Hindlimb muscle (tissue), 1 donor: ENCODE measurements around the gene BBX. TPM values are rescaled to one million over a fixed set of nuclear protein-coding genes. Genes with fewer than 3 reads are reported as not detected.

Experiments
- DNase-seq: peaks from one replicate; pipeline ENCODE4 v3.0.0-alpha.2; 2013
- polyA plus RNA-seq: library from polyadenylated mRNA; unstranded; fragments of 120-200 nt; gene quantifications from one replicate; pipeline ENCODE4 v1.2.1, GENCODE V29; 2013; ENCODE audit not compliant: insufficient read length

BBX gene
- polyA plus RNA-seq, 1 donor: 41.6 TPM

DNA sequence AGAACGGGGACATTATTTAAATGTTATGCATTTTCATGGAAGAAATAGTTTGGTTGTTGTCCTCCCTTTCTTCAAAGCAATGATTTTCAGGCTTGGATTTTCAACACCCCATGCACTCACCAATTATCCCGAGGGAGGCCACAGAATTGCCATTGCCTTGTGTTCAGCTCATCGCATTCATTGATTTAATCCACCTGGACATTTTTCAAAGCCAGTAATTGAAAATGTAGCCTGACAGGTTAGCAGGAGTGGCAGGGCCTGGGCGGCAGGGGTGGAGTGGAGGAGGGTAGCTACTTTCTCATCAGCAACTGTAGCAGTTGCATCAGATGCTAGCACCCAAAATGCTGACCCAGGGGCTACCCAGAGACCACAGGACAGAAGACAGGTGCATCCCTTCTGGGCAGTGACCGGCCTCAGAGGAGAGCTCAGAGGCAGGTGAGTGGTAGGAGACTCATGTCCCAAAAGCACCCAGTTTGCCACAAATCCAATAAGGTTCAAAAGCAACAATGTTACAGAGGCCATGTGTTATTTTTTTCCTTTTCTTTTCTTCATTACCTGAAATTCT, 325.7 kb downstream of the BBX start:
- DNase-seq: no peak

DNA sequence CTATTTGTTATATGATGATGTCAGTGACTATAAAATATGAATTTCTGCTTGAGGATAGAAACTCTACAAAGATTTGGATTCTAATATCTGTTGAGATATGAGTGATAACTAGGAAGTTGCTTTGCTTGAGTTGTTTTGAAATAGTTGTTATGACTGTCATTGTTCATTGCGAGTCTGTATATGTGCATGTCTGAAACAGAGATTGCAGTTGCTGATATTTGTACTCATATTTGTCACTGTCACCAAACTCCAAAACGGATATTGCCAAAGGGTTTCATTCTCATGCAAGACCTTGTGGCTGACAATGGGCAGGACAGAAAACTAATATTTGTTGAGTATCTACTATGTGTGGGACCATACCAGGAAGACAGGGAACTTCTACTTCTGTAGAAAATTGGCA, 327.9 kb downstream of the BBX start:
- no peak for DNase-seq

DNA sequence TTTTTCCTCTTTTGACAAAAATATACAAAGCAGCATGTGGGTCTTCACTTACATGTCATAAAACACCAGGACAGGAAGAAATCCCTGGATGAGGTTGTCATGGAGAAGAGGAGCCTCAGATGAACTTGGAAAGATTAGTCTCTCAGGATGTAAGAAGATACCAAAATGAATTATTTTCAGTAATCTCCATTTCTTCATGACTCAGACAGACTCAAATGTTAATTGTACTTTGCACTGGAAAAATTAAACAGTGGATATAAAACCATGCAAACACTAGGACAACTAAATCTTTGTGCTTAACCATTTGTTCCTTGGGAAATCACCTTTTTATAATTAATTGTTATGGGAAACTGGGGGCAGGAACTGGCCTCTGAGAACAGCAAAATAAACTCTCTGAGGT, 331.1 kb downstream of the BBX start:
- DNase-seq: no peak

DNA sequence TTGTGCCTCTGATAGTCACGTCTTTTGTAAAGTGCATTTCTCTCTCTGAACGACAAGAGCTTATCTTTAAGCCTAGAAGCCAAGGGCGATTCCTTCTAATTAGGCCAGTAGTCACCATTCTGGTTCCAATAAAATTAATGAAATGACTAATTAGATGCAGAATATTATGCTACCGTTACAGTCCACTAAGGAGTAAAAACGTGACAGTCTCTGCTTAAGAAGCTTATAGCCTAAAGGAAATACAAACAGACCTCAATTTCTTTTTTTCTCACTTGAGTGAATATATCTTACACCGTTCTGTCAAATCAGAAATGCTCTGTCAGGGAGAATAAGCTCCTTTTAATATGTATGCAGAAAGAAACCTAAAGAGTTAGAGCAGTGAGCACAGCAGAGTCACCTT, 332.0 kb downstream of the BBX start:
- no peak for DNase-seq

DNA sequence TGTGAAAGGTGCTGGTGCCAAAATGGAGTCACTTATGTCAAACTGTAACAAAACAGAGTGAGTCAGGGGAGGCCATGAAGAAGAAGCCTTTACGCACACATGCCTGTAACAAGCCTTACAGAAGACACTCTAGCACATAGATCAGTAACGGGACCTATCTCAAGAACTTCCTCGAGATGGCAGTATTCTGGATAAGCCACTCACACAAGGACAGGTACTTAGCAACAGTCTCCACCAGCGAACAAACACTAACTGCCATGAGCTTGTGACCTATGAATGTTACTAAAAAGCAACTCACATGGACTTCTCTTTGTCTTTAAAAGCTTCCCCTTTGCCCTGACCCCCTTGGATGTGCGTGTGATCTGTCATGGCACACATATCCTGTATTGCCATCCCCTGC, 332.9 kb downstream of the BBX start:
- no peak for DNase-seq

DNA sequence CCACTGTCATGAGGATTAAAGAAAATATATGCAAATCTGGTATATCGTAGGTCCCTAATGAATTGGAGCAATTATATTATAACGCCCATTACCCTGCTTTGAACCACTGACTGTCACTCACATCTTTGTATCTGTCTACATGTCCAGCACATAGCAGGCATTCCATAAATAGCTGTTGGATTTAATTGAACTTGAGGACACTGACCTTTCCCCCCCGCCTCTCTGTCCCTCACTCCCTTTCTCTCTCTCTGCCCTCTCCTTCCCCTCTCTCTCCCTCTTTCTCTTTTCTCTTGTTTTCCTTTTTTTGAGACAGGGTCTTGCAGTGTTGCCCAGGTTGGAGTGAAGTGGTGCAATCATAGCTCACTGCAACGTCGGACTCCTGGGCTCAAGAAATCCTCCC, 335.1 kb downstream of the BBX start:
- no peak for DNase-seq

DNA sequence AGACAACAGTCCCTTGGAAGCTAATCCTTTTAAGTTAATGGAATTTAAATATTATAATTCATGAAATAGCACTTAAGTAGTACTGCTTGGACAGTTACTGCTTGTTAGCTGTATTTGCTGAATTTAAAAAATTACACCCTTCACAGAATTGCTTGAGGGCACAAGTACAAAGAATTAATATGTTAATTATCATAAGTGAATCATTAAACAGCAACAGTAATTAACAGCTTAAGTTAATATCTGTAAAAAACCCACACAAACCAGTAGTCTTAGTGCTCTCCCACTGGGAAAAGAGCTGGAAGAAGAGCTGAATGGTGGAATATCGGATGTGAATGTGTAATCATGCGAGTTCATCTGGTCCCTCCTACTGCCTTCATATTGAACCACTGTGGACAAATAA, 336.1 kb downstream of the BBX start:
- no peak for DNase-seq

Other genes starting within 250 kb of the BBX start
- 3.8 TPM for gene CCDC54, start 145.5 kb upstream of the BBX start, polyA plus RNA-seq